ENCODE measurements around the gene ZNF425.

Gene ZNF425

DNA sequence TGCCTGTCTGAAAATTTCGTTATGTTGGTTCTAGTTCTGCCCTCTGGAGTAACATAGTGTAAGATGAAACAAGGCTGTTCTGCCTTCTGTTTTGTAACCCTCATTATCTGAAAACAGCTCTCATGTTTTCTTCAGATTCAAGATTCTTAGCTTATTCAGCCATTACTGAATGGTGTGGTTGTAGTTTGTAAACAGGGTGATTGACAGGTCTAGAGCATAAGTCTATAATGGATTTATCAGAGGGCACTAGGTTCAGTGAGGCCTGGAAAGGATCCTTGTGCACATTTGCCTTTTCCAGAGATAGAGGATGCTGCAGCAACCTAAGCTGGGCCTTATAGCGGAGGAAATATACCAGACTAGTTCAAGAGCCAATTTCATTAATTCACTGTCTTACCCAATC, 27.2 kb upstream of the ZNF425 start:
- TF ChIP-seq, protein P1, sequence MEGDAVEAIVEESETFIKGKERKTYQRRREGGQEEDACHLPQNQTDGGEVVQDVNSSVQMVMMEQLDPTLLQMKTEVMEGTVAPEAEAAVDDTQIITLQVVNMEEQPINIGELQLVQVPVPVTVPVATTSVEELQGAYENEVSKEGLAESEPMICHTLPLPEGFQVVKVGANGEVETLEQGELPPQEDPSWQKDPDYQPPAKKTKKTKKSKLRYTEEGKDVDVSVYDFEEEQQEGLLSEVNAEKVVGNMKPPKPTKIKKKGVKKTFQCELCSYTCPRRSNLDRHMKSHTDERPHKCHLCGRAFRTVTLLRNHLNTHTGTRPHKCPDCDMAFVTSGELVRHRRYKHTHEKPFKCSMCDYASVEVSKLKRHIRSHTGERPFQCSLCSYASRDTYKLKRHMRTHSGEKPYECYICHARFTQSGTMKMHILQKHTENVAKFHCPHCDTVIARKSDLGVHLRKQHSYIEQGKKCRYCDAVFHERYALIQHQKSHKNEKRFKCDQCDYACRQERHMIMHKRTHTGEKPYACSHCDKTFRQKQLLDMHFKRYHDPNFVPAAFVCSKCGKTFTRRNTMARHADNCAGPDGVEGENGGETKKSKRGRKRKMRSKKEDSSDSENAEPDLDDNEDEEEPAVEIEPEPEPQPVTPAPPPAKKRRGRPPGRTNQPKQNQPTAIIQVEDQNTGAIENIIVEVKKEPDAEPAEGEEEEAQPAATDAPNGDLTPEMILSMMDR (IDR thresholded peaks at IDR 0.05; ENCODE audit: insufficient read depth, low read length, poor library complexity, severe bottlenecking): no peak
- no peak for TF ChIP-seq EZH2phosphoT487 (conservative IDR thresholded peaks at IDR 0.05; ENCODE audit: low read length)
- H3K9ac ChIP-seq (ENCODE audit: low read length): no peak overlapping the region
- no peak overlapping the region for H3K27ac ChIP-seq (ENCODE audit: low read depth, low read length)
- no peaks in the 10 kb centered on the region for H3K9me3 ChIP-seq (ENCODE audit: insufficient read depth, low read length)
- no peak overlapping the region for H3K4me2 ChIP-seq (ENCODE audit: low read depth, low read length, poor library complexity, severe bottlenecking)
- H3K36me3 ChIP-seq (ENCODE audit: low read length): peaks cover 3% of the 10 kb centered on the region; the same call in 1 of the 2 replicates
- H4K20me1 ChIP-seq (ENCODE audit: low read depth, low read length): no peaks in the 10 kb centered on the region
- no peak overlapping the region for H3K4me3 ChIP-seq (ENCODE audit: insufficient read depth, low read length, poor library complexity, severe bottlenecking)
- no peaks in the 10 kb centered on the region for H3F3A ChIP-seq (ENCODE audit: insufficient read depth)
- H3K79me2 ChIP-seq (ENCODE audit: insufficient read depth, low read length): peaks cover 44% of the 10 kb centered on the region
- no peaks in the 10 kb centered on the region for H3K27me3 ChIP-seq (ENCODE audit: low read length)
- H3K9me2 ChIP-seq (replicated peaks; ENCODE audit: insufficient read depth, low read length): no peaks in the 10 kb centered on the region
- no peak overlapping the region for H2AFZ ChIP-seq (ENCODE audit: low read depth, low read length, severe bottlenecking)

DNA sequence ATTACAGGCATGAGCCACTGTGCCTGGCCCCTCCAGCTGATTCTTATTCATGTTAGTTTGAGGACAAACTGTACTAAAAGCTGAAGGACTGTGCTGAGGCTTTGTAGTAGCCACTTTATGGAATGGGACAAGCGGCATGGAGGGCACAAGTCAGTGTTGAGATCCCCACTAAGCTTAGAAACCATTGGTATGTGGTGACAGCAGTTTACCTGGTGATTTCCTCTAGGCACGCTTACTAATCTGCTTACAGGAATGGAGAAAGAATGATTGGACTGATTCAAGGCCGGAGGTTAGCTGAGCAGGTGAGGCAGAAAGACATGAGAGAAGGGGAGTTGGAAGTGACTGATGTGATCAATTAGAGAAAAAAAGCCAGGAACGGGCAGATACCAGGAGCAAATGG, 24.9 kb upstream of the ZNF425 start:
- H4K20me1 ChIP-seq (ENCODE audit: low read depth, low read length): no peaks in the 10 kb centered on the region
- no peaks in the 10 kb centered on the region for H3K9me2 ChIP-seq (replicated peaks; ENCODE audit: insufficient read depth, low read length)
- no peak overlapping the region for H3K4me2 ChIP-seq (ENCODE audit: low read depth, low read length, poor library complexity, severe bottlenecking)
- H3K4me3 ChIP-seq (ENCODE audit: insufficient read depth, low read length, poor library complexity, severe bottlenecking): no peak overlapping the region
- TF ChIP-seq, protein P1 (IDR thresholded peaks at IDR 0.05; ENCODE audit: insufficient read depth, low read length, poor library complexity, severe bottlenecking): no peak
- TF ChIP-seq EZH2phosphoT487 (conservative IDR thresholded peaks at IDR 0.05; ENCODE audit: low read length): no peak
- H3K79me2 ChIP-seq (ENCODE audit: insufficient read depth, low read length): peaks cover 60% of the 10 kb centered on the region
- peaks cover 3% of the 10 kb centered on the region; the same call in 1 of the 2 replicates for H3K36me3 ChIP-seq (ENCODE audit: low read length)
- no peaks in the 10 kb centered on the region for H3K27me3 ChIP-seq (ENCODE audit: low read length)
- H2AFZ ChIP-seq (ENCODE audit: low read depth, low read length, severe bottlenecking): no peak overlapping the region
- no peak overlapping the region for H3K9ac ChIP-seq (ENCODE audit: low read length)
- H3K9me3 ChIP-seq (ENCODE audit: insufficient read depth, low read length): no peaks in the 10 kb centered on the region
- no peaks in the 10 kb centered on the region for H3F3A ChIP-seq (ENCODE audit: insufficient read depth)
- no peak overlapping the region for H3K27ac ChIP-seq (ENCODE audit: low read depth, low read length)

DNA sequence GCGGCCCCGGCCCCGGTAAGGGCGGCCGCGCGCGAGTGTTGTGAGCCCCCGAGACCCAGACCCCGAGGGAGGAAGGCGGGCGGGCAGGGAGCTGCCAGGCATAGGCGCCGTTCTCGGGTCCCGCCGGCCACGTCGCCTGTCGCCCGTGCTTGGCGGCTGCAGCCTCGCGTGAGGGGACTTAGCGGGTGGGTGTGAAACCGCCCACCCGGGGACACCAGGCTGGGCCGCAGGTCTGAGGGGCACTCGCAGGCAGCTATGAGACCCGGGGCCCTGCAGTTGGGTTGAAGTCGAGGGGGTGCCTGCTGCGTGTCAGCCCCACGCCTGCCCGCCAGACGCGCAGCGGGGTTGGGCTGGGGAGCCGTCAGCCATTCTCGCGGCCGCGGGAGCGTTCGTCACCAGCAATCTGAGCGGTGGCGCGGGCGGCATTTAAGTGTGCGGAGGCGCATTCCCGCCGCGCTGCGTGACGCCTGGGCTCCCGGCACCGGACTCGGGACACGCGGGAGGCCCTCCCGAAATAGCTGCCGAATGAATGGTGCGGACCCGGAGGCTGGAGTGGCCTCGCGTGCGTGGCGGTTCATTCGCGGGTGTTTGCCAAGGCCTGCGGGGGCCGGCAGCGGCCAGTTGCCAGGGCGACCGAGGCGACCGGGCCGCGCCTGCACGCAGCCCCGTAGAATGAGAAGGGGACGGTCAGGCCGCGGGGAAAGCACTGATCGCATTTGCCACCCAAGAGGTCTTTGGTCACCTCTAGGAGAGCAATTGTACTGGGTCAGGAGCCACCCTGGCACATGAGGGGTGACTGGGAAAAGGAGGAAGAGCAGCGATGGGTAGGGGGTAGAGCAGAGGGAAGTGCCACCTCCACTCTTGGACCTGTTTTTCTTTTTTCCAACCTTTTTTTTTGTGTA, 21.9 kb upstream of the ZNF425 start:
- Histone ChIP-seq H3K27me3 (ENCODE audit: low read length) (no peaks in the 10 kb centered on the region), H3K27ac (ENCODE audit: low read depth, low read length) (peak overlapping the region; percentile 87), H3K79me2 (ENCODE audit: insufficient read depth, low read length) (peaks cover 53% of the 10 kb centered on the region), H3K4me3 (ENCODE audit: insufficient read depth, low read length, poor library complexity, severe bottlenecking) (peak overlapping the region; percentile 89), H3F3A (ENCODE audit: insufficient read depth) (peaks cover 16% of the 10 kb centered on the region), H3K36me3 (ENCODE audit: low read length) (no peaks in the 10 kb centered on the region), H4K20me1 (ENCODE audit: low read depth, low read length) (no peaks in the 10 kb centered on the region), H3K9me3 (ENCODE audit: insufficient read depth, low read length) (no peaks in the 10 kb centered on the region), H3K4me2 (ENCODE audit: low read depth, low read length, poor library complexity, severe bottlenecking) (peak overlapping the region; percentile 82), H3K9ac (ENCODE audit: low read length) (peak overlapping the region; percentile 92), H2AFZ (ENCODE audit: low read depth, low read length, severe bottlenecking) (peak overlapping the region; percentile 69), H3K9me2 (replicated peaks; ENCODE audit: insufficient read depth, low read length) (no peaks in the 10 kb centered on the region)
- no peak for TF ChIP-seq EZH2phosphoT487 (conservative IDR thresholded peaks at IDR 0.05; ENCODE audit: low read length)
- TF ChIP-seq, protein P1 (IDR thresholded peaks at IDR 0.05; ENCODE audit: insufficient read depth, low read length, poor library complexity, severe bottlenecking): no peak

Measured in SU-DHL-6 (cell line).